Glomerular visceral epithelial cell (primary cell): ENCODE measurements around the gene DPEP2NB.
A peak's percentile ranks its signal among the peaks of the same experiment; 100 is the strongest.
"Not testable (repeated sequence)": the region's sequence is repeated elsewhere in the genome, so short reads cannot be mapped to it uniquely, and the experiment has no call there.

Source experiments
- DNase-seq: peaks from one replicate; pipeline ENCODE4 v3.0.0-alpha.2; 2016; ENCODE audit errors: extremely low spot score

The DPEP2NB gene

DNA sequence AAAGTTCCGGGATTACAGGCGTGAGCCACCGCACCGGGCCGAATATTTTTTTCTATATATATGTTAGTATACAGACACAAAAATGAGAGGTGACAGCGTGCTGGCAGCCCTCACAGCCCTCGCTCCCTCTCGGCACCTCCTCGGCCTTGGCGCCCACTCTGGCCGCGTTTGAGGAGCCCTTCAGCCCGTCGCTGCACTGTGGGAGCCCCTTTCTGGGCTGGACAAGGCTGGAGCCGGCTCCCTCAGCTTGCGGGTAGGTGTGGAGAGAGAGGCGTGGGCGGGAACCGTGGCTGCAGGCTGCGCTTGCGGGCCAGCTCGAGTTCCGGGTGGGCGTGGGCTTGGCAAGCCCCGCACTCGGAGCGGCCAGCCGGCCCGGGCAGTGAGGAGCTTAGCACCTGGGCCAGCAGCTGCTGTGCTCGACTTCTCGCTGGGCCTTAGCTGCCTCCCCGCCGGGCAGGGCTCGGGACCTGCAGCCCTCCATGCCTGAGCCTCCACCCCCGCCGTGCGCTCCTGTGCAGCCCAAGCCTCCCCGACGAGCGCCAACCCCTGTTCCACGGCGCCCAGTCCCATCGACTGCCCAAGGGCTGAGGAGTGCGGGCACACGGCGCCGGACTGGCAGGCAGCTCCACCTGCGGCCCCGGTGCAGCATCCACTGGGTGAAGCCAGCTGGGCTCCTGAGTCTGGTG, 33.6 kb downstream of the DPEP2NB start:
- no peak for DNase-seq

GRCh38 chr16:67979955-67980678, 35.6 kb downstream of the DPEP2NB start, which contains the start of gene DPEP3:
DPEP3 (minus strand) TSS chr16:67980499; CDS start chr16:67980380, 119 bp downstream.
- no peak for DNase-seq

- DNase-seq, result no peak
Measured at GRCh38 chr16:67977469-67978227, 38.1 kb downstream of the DPEP2NB start.

DNA sequence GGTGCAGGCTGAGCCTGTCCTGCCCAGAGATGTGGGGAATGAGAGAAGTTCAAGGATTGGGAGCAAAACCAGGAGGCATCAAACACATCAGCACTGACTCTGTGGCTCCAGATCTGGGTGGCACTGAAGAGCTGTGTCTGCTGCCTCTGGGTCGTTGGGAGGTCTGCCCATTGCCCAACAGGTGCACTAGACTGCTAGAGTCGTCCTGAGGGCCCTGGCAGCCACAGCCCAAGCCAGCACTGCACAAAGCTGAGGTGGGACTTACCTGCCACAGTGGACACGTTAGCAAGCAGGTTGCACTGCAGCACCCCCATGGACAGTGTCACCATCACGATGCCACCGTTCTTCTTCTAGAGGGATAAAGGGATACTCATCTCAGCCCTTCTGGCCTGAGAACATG, 38.7 kb downstream of the DPEP2NB start:
- no peak for DNase-seq

- no peak for DNase-seq
Measured at GRCh38 chr16:67976205-67976604, 39.5 kb downstream of the DPEP2NB start.

- DNase-seq, result no peak
Measured at GRCh38 chr16:67975321-67976105, 40.2 kb downstream of the DPEP2NB start.

DNA sequence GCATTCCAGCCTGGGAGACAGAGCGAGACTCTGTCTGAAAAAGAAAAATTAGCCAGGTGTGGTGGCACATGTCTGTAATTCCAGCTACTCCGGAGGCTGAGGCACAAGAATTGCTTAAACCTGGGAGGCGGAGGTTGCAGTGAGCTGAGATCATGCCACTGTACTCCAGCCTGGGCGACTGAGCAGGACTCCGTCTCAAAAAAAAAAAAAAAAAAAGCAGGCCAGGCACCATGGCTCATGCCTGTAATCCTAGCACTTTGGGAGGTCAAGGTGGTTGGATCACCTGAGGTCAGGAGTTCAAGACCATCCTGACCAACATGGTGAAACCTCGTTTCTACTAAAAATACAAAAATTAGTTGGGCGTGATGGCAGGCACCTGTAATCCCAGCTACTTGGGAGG, 43.4 kb downstream of the DPEP2NB start:
- not testable (repeated sequence) for DNase-seq

DNA sequence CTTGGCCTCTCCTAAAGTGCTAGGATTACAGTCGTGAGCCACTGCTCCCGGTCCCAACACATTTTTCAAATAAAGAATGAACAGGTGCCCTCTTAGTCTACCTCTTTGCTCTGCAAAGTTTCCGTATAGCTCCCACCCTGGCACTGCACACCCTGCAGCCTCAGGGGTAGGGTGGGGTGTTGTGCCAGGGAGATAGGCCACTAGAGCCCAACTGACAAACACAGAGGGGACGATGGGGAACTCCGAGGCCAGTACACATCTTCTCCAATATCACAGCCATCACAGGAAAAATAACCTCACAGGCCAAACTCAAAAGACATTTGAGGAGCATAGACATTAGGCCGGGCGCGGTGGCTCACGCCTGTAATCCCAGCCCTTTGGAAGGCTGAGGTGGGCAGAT, 44.6 kb downstream of the DPEP2NB start:
- DNase-seq, result no peak

- no peak for DNase-seq
Measured at GRCh38 chr16:67969254-67970039, 46.3 kb downstream of the DPEP2NB start.

DNA sequence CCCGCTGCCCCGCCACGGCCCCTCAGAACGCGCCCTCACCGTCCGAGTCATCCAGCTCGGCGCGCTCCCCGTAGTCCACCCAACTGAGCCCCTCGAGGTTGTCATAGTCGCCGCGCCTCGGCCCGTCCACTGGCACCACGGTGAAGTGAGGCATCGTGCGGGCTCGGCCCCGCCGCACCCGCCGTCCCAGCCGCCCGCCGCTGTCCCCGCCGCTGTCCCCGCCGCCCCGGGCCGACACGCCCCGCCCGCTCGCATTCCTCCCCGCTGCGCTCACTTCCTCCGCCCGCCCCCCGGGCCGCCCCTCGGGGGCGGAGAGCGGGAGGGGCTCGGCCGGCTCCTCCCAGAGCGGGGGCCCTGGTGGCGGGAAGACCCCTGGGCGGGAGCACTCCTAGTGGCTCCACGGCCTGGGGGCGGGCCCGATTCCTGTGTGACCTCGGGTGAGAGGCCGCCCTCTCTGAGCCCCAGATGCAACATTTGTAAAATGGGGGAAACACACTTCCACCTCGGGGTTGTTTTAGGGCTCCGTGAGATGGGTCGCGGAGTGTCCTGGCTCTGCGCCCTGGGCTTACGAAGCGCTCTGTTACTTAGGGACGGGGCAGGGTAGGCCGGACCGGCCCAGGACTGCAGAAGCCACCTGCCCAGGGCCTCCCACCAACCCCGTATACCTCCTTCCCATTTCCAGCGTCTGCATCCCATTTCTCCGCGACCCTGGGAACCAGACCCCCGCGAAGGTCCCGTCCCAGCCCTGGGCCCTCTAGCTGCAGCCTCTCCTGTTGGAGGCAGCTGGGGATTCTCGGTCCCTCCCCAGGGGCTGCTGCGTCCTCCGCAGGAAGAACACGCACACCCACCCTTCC, 47.1 kb downstream of the DPEP2NB start, which contains the start of gene SLC12A4:
Gene SLC12A4, minus strand, starts transcription at position 238 of the 854 bp plus-strand sequence. Its CDS starts 84 bp downstream, at position 154.
- DNase-seq, result peak; percentile 83

DNA sequence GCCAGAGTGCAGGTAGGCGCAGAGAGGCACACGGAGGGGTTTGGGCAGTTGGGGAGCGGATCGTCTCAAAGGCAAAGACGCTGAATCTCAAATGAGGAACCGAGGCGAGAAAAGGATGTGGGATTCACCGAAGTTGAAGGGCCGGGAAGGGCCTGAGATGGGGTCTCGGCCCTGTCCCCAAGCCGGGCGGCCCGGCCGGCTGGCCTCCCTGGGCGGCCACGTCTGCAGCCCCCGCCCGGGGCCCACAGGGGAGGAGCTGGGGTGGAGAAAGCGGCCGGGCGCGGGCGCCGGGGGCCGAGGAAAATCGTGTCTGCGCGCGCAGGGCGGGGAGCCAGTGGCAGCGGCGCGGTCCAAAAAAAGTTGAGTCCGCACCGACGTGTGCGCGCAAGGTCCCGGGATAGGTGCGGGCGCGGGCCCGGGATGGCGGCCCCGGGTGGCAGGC, 47.7 kb downstream of the DPEP2NB start:
- peak; percentile 25 for DNase-seq

DNA sequence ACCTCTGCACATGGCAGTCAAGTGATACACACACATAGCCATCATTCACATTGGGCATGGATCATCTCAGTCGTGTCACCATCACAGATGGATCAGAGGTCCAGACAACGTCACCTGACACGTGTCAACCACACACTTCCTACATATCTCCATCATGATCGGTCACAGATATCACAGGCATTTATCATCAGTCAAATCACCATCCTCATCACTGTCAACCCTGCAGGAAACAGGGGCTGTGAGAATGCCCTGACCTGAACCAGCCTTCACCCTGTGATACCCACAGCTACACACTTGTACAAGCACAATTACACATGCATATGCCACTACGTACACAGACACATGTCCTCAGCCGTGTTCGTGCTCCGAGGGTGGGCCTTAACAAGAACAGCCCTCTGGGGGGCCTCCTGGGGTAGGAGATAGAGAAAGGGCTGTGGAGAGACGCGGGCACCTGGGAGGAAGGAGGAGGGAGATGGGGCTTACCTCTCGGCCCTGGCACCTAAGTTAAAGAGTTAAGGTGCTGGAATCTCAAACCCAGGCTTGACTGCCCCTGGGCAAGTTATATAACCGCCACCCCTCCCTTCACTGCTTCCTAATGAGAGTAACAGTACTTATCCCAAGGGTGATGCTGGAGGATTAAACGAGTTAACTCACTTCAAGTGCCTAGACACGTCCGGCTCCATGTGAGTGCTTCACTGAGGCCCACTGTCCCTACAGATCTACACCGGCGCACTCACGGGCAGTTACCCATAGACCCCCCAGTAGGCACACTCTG, 48.3 kb downstream of the DPEP2NB start:
- no peak for DNase-seq

- peak; percentile 49 for DNase-seq
Measured at GRCh38 chr16:67966549-67967182, 49.0 kb downstream of the DPEP2NB start.

DNA sequence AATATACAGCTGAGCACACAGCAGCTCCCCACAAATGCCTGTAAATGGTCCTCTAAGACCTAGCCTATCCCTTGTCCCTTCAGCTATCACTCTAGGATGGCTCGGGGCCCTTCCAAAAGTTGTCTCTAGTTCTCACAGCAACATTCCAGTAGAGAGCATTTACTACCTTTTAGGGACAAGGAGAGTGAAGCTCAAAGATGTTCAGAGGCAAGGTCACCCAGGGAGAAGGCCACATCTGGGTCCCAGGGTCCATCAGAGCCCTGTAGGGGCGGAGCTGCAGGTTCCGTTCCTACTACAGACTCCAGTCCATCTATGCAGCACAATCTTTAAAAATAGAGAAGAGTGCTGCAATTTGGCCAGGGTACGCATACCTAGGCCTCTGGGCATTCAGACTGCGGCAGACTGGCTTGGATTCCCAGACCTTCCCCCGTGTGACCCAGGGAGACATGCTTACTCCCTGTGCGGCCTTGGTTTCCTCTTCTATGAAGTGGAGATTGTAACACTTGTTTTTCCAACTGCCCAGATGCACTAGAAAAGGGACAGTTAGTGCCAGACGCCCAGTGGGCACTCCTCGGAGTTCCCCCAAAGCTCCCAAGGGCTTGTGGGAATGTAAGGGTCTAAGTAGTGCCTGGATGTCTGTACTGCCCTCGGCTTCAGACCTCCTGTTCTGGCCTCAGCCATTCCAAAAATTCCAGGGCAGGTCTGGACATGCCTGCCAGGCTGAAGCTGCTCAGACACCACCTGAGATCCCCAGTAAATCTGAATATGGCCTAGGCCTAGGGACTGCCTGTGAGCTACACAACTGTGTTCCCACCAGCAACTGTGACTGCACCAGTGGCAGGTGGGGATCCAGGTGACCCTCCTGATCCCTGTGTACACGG, 49.8 kb downstream of the DPEP2NB start:
- peak; percentile 39 for DNase-seq

DNA sequence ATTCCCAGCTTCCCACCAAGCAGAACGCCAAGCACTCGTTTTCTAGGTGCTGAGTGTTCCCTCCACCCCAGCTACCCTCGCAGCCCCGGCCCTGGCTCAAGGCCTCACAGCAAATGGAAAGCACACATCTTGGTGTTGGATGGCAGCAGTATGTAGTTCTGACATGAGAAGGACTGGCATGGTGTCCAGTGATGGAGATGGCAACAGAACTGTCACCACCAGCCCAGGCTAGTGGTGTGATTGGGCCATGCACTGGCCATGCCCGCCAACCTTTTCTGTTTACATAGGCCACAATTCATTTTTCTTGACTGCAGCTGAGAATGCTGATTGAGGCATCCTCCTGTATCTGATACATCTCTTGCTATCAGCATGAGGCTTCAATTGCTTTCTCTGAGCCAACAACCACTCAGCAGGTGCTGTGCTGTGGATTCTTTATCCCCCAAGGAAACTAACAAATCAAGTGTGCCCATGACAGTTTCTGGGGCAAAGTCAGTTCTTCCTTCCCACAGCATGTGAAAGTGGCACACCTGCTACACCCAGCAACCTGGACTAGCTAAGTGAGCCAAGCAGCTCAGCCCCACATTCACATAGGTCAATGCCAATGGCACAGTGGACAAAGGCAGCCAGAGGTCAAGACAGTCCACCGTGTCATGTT, 51.1 kb downstream of the DPEP2NB start:
- DNase-seq, result no peak

GRCh38 chr16:67963662-67964321, 51.9 kb downstream of the DPEP2NB start:
- no peak for DNase-seq
